Measurements from ENCODE around the gene ANKRD12.

The ANKRD12 gene

GRCh38 chr18:9188359-9189231 is 52.0 kb downstream of the ANKRD12 start:
- FAIRE-seq, result no peak

GRCh38 chr18:9189491-9189890 is 52.9 kb downstream of the ANKRD12 start:
- FAIRE-seq, result no peak

GRCh38 chr18:9191658-9192256 is 55.2 kb downstream of the ANKRD12 start:
- FAIRE-seq, result no peak

GRCh38 chr18:9193031-9193430 is 56.5 kb downstream of the ANKRD12 start:
- no peak for FAIRE-seq

GRCh38 chr18:9196568-9196967 is 60.0 kb downstream of the ANKRD12 start:
- FAIRE-seq, result no peak

- FAIRE-seq, result peak; percentile 56
These were observed 63.1 kb downstream of the ANKRD12 start for GRCh38 chr18:9199681-9200080.

GRCh38 chr18:9201224-9201623 is 64.6 kb downstream of the ANKRD12 start:
- FAIRE-seq, result no peak

GRCh38 chr18:9204659-9205058 is 68.1 kb downstream of the ANKRD12 start:
- no peak for FAIRE-seq

GRCh38 chr18:9206421-9206820 is 69.8 kb downstream of the ANKRD12 start:
- FAIRE-seq, result no peak

- FAIRE-seq, result no peak
These were observed 72.7 kb downstream of the ANKRD12 start for GRCh38 chr18:9209279-9209678.

- no peak for FAIRE-seq
These were observed 74.4 kb downstream of the ANKRD12 start for GRCh38 chr18:9210966-9211365.

GRCh38 chr18:9211955-9212354 is 75.4 kb downstream of the ANKRD12 start:
- FAIRE-seq, result peak; percentile 72

- FAIRE-seq, result no peak
These were observed 78.8 kb downstream of the ANKRD12 start for GRCh38 chr18:9215221-9215933.

GRCh38 chr18:9216459-9216858 is 79.9 kb downstream of the ANKRD12 start:
- FAIRE-seq, result no peak

- no peak for FAIRE-seq
These were observed 81.3 kb downstream of the ANKRD12 start for GRCh38 chr18:9217743-9218451.

- no peak for FAIRE-seq
These were observed 84.5 kb downstream of the ANKRD12 start for GRCh38 chr18:9221040-9221439.

- FAIRE-seq, result no peak
These were observed 85.1 kb downstream of the ANKRD12 start for GRCh38 chr18:9221661-9222060.

GRCh38 chr18:9223356-9223755 is 86.8 kb downstream of the ANKRD12 start:
- no peak for FAIRE-seq

GRCh38 chr18:9226463-9226862 is 89.9 kb downstream of the ANKRD12 start:
- FAIRE-seq, result no peak

GRCh38 chr18:9231852-9232486 is 95.4 kb downstream of the ANKRD12 start:
- no peak for FAIRE-seq

- no peak for FAIRE-seq
These were observed 96.4 kb downstream of the ANKRD12 start for GRCh38 chr18:9232977-9233376.

- no peak for FAIRE-seq
These were observed 97.3 kb downstream of the ANKRD12 start for GRCh38 chr18:9233771-9234440.

Data from A204.1 (cell line).